ENCODE results near the gene FUT8. TPM values are rescaled to one million over a fixed set of nuclear protein-coding genes. Genes with fewer than 3 reads are reported as not detected.

The FUT8 gene
- total RNA-seq, 1 experiment from 2014 or later: 11.8 TPM

DNA sequence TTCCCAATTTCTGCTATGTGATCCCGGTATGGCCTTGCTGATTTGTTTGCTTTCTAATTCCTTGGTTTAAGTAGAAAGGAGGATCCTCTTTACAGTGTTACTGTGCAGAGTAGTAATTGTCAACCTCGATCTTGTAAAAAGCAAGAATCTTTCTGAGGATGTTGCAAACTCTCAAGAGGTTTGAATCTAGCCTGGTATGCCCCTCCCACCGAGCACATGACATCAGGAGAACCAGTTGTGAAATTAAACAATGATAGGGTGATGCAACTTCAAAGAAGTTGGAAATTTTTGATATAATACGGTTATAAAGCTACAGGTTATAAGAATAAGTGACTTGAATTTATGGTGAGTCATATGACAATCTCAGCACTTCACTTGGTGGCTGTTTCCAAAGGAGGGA, 35.0 kb upstream of the FUT8 start:
- no peak overlapping the region for H3K27ac Mint-ChIP-seq (ENCODE audit: low read depth, unreplicated experiment)
- DNase-seq (ENCODE audit: unreplicated experiment): peak; percentile 55
- no peak overlapping the region for H3K4me3 Mint-ChIP-seq (ENCODE audit: unreplicated experiment)
- POLR2A ChIA-PET: interaction anchor here (0.6 to 1.0 kb wide), 3 partner anchors 19 to 1997 kb away, joined by 3 to 6 read pairs (median 3); no protein-coding TSS in a partner anchor
- H3K27me3 Mint-ChIP-seq (ENCODE audit: insufficient read depth, unreplicated experiment): no peaks in the 10 kb centered on the region
- no peaks in the 10 kb centered on the region for H3K9me3 Mint-ChIP-seq (ENCODE audit: unreplicated experiment)
- BruUV-seq (replicated peaks): no TSS peak
- H3K4me1 Mint-ChIP-seq (ENCODE audit: insufficient read depth, unreplicated experiment): peaks cover 9% of the 10 kb centered on the region
- CTCF ChIA-PET: interaction anchor here (0.8 to 1.5 kb wide), 4 partner anchors 10 to 23 kb away, joined by 3 to 5 read pairs (median 4); no protein-coding TSS in a partner anchor
- no peaks in the 10 kb centered on the region for H3K36me3 Mint-ChIP-seq (ENCODE audit: insufficient read depth, unreplicated experiment)
- intact Hi-C loops (cut with micrococcal nuclease): no loop called here
- TF ChIP-seq, protein P1, sequence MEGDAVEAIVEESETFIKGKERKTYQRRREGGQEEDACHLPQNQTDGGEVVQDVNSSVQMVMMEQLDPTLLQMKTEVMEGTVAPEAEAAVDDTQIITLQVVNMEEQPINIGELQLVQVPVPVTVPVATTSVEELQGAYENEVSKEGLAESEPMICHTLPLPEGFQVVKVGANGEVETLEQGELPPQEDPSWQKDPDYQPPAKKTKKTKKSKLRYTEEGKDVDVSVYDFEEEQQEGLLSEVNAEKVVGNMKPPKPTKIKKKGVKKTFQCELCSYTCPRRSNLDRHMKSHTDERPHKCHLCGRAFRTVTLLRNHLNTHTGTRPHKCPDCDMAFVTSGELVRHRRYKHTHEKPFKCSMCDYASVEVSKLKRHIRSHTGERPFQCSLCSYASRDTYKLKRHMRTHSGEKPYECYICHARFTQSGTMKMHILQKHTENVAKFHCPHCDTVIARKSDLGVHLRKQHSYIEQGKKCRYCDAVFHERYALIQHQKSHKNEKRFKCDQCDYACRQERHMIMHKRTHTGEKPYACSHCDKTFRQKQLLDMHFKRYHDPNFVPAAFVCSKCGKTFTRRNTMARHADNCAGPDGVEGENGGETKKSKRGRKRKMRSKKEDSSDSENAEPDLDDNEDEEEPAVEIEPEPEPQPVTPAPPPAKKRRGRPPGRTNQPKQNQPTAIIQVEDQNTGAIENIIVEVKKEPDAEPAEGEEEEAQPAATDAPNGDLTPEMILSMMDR (IDR thresholded peaks at IDR 0.05; ENCODE audit: unreplicated experiment): no peak

DNA sequence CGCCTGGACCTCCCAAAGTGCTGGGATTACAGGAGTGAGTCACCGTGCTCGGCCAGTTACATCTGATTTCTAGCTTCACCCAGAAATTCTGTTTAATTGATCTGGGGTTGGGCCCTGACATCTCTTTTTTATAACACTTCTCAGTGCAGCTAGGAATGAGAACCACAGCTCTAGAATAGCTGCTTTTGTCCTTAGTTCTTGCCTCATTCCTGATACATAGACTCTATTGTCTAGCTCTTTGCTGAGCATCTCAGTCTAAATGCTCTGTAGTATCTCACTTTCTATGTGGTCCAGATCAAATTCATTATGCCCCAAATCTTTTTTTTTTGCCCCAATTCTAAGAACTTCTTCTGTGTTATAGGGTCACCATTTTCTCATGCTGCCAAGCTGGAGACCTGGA, 29.9 kb upstream of the FUT8 start:
- intact Hi-C loops (cut with micrococcal nuclease): no loop called here
- POLR2A ChIA-PET: interaction anchor here (0.6 kb wide), 1 partner anchor 17 kb away, joined by 5 read pairs; no protein-coding TSS in a partner anchor
- CTCF ChIA-PET: interaction anchor here (0.6 to 0.8 kb wide), 3 partner anchors 29 to 842 kb away, joined by 3 to 6 read pairs (median 4); partner anchors contain the start of gene HSPA2
- no TSS peak for BruUV-seq (replicated peaks)
- TF ChIP-seq, protein P1 (IDR thresholded peaks at IDR 0.05; ENCODE audit: unreplicated experiment): no peak
- Mint-ChIP-seq H3K36me3 (ENCODE audit: insufficient read depth, unreplicated experiment) (no peaks in the 10 kb centered on the region), H3K9me3 (ENCODE audit: unreplicated experiment) (no peaks in the 10 kb centered on the region), H3K27ac (ENCODE audit: low read depth, unreplicated experiment) (no peak overlapping the region), H3K27me3 (ENCODE audit: insufficient read depth, unreplicated experiment) (no peaks in the 10 kb centered on the region), H3K4me3 (ENCODE audit: unreplicated experiment) (no peak overlapping the region), H3K4me1 (ENCODE audit: insufficient read depth, unreplicated experiment) (no peaks in the 10 kb centered on the region)
- DNase-seq (ENCODE audit: unreplicated experiment): no peak

DNA sequence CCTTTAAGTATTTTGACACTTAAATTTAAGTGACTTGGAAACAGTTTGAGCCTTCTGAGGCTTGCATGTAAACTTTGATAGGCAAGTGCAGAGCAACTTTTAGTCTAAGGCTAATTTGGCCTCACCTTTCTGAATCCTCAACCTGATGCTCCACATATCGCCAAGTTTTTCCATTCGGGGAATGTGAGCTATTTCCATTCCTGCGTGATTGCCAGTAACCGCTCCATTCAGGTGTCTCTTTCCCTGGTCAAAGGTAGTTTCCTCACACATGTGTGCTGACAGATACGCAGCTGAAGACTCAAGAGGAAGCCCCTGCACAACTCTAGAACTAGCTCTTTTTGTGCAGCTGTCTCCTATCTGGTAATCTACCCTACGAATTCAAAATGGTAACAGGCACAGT, 25.4 kb upstream of the FUT8 start:
- H3K36me3 Mint-ChIP-seq (ENCODE audit: insufficient read depth, unreplicated experiment): no peaks in the 10 kb centered on the region
- H3K4me1 Mint-ChIP-seq (ENCODE audit: insufficient read depth, unreplicated experiment): no peaks in the 10 kb centered on the region
- TF ChIP-seq, protein P1 (IDR thresholded peaks at IDR 0.05; ENCODE audit: unreplicated experiment): no peak
- no peak overlapping the region for H3K4me3 Mint-ChIP-seq (ENCODE audit: unreplicated experiment)
- no peak for DNase-seq (ENCODE audit: unreplicated experiment)
- BruUV-seq (replicated peaks): no TSS peak
- ChIA-PET CTCF (interaction anchor here (1.0 kb wide), 1 partner anchor 9 kb away, joined by 3 read pairs; no protein-coding TSS in a partner anchor), POLR2A (no interaction called here)
- no peaks in the 10 kb centered on the region for H3K27me3 Mint-ChIP-seq (ENCODE audit: insufficient read depth, unreplicated experiment)
- no peaks in the 10 kb centered on the region for H3K9me3 Mint-ChIP-seq (ENCODE audit: unreplicated experiment)
- no peak overlapping the region for H3K27ac Mint-ChIP-seq (ENCODE audit: low read depth, unreplicated experiment)
- intact Hi-C loops (cut with micrococcal nuclease): no loop called here

DNA sequence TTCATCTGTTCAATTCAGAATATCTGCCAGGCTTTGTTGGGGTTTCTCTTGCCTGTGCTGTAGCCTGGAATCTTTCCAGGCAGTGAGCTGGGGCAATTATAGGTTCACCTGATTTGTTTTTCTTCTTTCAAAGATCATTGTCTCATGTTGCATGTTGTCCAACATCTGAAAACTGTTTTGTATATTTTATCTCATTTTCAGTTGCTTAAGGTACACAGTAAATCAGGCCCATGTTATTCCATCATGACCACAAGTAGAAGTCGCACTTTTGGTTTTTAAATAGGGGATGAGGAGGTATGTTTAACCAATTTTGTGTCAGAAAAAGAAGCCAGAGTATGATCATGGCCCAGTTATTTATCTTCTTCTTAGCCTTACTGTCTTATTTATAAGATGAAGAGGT, 24.9 kb upstream of the FUT8 start:
- no TSS peak for BruUV-seq (replicated peaks)
- H3K27me3 Mint-ChIP-seq (ENCODE audit: insufficient read depth, unreplicated experiment): no peaks in the 10 kb centered on the region
- POLR2A ChIA-PET: no interaction called here
- TF ChIP-seq, protein P1 (IDR thresholded peaks at IDR 0.05; ENCODE audit: unreplicated experiment): no peak
- no peak for DNase-seq (ENCODE audit: unreplicated experiment)
- no peaks in the 10 kb centered on the region for H3K9me3 Mint-ChIP-seq (ENCODE audit: unreplicated experiment)
- H3K4me1 Mint-ChIP-seq (ENCODE audit: insufficient read depth, unreplicated experiment): no peaks in the 10 kb centered on the region
- H3K27ac Mint-ChIP-seq (ENCODE audit: low read depth, unreplicated experiment): no peak overlapping the region
- H3K36me3 Mint-ChIP-seq (ENCODE audit: insufficient read depth, unreplicated experiment): no peaks in the 10 kb centered on the region
- CTCF ChIA-PET: interaction anchor here (1.0 to 1.2 kb wide), 2 partner anchors 10 to 14 kb away, joined by 3 read pairs; no protein-coding TSS in a partner anchor
- H3K4me3 Mint-ChIP-seq (ENCODE audit: unreplicated experiment): no peak overlapping the region
- intact Hi-C loops (cut with micrococcal nuclease): no loop called here

All from MCF 10A (cell line).